Measurements from ENCODE around the gene KRTAP1-1.
"Not testable (repeated sequence)": the region's sequence is repeated elsewhere in the genome, so short reads cannot be mapped to it uniquely, and the experiment has no call there.

KRTAP1-1 gene

GRCh38 chr17:41002814-41003213, 38.4 kb downstream of the KRTAP1-1 start:
- TF ChIP-seq POLR2AphosphoS5 (IDR thresholded peaks at IDR 0.05; ENCODE audit: low read depth, low read length) (no peak), REST (IDR thresholded peaks at IDR 0.05; ENCODE audit: insufficient read depth in 1 of 2, low read depth in 2 of 2, low read length in 2 of 2) (no peak), SIN3A (IDR thresholded peaks at IDR 0.05; ENCODE audit: borderline replicate concordance, insufficient read depth, low read length) (no peak), FOXP2 (optimal IDR thresholded peaks at IDR 0.05; ENCODE audit: borderline replicate concordance, extremely low read depth, extremely low read length, insufficient read depth) (no peak), TAF1 (IDR thresholded peaks at IDR 0.05; ENCODE audit: borderline replicate concordance, insufficient read depth, low read length) (no peak)

GRCh38 chr17:41001795-41002194, 39.5 kb downstream of the KRTAP1-1 start:
- no peak for TF ChIP-seq SIN3A (IDR thresholded peaks at IDR 0.05; ENCODE audit: borderline replicate concordance, insufficient read depth, low read length)
- TF ChIP-seq POLR2AphosphoS5 (IDR thresholded peaks at IDR 0.05; ENCODE audit: low read depth, low read length), result no peak
- TF ChIP-seq FOXP2 (optimal IDR thresholded peaks at IDR 0.05; ENCODE audit: borderline replicate concordance, extremely low read depth, extremely low read length, insufficient read depth), result no peak

GRCh38 chr17:40999563-40999962, 41.7 kb downstream of the KRTAP1-1 start, which contains the start of gene KRTAP3-2:
TSS of gene KRTAP3-2 (minus strand) at chr17:40999906. CDS start at chr17:40999853, 53 bp downstream.
- TF ChIP-seq POLR2AphosphoS5 (IDR thresholded peaks at IDR 0.05; ENCODE audit: low read depth, low read length); REST (IDR thresholded peaks at IDR 0.05; ENCODE audit: insufficient read depth in 1 of 2, low read depth in 2 of 2, low read length in 2 of 2); FOXP2 (optimal IDR thresholded peaks at IDR 0.05; ENCODE audit: borderline replicate concordance, extremely low read depth, extremely low read length, insufficient read depth): not testable (repeated sequence)

- no peak for TF ChIP-seq REST (IDR thresholded peaks at IDR 0.05; ENCODE audit: insufficient read depth in 1 of 2, low read depth in 2 of 2, low read length in 2 of 2)
- TF ChIP-seq TAF1 (IDR thresholded peaks at IDR 0.05; ENCODE audit: borderline replicate concordance, insufficient read depth, low read length), result no peak
- no peak for TF ChIP-seq POLR2AphosphoS5 (IDR thresholded peaks at IDR 0.05; ENCODE audit: low read depth, low read length)
- TF ChIP-seq FOXP2 (optimal IDR thresholded peaks at IDR 0.05; ENCODE audit: borderline replicate concordance, extremely low read depth, extremely low read length, insufficient read depth), result no peak
- TF ChIP-seq SIN3A (IDR thresholded peaks at IDR 0.05; ENCODE audit: borderline replicate concordance, insufficient read depth, low read length), result no peak
Measured at GRCh38 chr17:40997361-40997760, 43.9 kb downstream of the KRTAP1-1 start.

- TF ChIP-seq REST (IDR thresholded peaks at IDR 0.05; ENCODE audit: insufficient read depth in 1 of 2, low read depth in 2 of 2, low read length in 2 of 2), result no peak
- TF ChIP-seq SIN3A (IDR thresholded peaks at IDR 0.05; ENCODE audit: borderline replicate concordance, insufficient read depth, low read length), result no peak
- no peak for TF ChIP-seq POLR2AphosphoS5 (IDR thresholded peaks at IDR 0.05; ENCODE audit: low read depth, low read length)
- no peak for TF ChIP-seq TAF1 (IDR thresholded peaks at IDR 0.05; ENCODE audit: borderline replicate concordance, insufficient read depth, low read length)
Measured at GRCh38 chr17:40996829-40997228, 44.4 kb downstream of the KRTAP1-1 start.

Measured in PFSK-1 (cell line).